RWPE2 (cell line): ENCODE measurements around the gene SRC.
A peak's percentile ranks its signal among the peaks of the same experiment; 100 is the strongest.

ENCODE experiments used
- ATAC-seq: fragments of 200-7000 bp; cut with Tn5 transposase; 3 replicates; pipeline ENCODE4 v1.9.1; 2021; ENCODE audit warnings: low read depth
- DNase-seq: peaks from one replicate; pipeline ENCODE4 v3.0.0-alpha.2; 2020; ENCODE audit warnings: low spot score
- H3K27ac ChIP-seq: fragments of 450-650 bp; 2 replicates; pipeline ENCODE4 v1.5.1; 2017; ENCODE audit warnings: mild to moderate bottlenecking; ENCODE audit not compliant: poor library complexity, severe bottlenecking
- H3K27me3 ChIP-seq: fragments of 250-450 bp; sonication (Bioruptor Pico); 2 replicates; pipeline ENCODE4 v1.5.1; 2021; ENCODE audit warnings: mild to moderate bottlenecking, moderate library complexity; ENCODE audit not compliant: insufficient read depth, poor library complexity, severe bottlenecking
- H3K36me3 ChIP-seq: fragments of 250-450 bp; sonication (Bioruptor Pico); 2 replicates; pipeline ENCODE4 v1.5.1; 2020; ENCODE audit warnings: low read depth, mild to moderate bottlenecking, moderate library complexity
- H3K4me1 ChIP-seq: fragments of 250-450 bp; sonication (Bioruptor Pico); 2 replicates; pipeline ENCODE4 v1.5.1; 2021; ENCODE audit warnings: mild to moderate bottlenecking, moderate library complexity; ENCODE audit not compliant: insufficient read depth, poor library complexity, severe bottlenecking
- H3K4me3 ChIP-seq: fragments of 250-450 bp; sonication (Bioruptor Pico); 2 replicates; pipeline ENCODE4 v1.5.1; 2021; ENCODE audit warnings: mild to moderate bottlenecking, moderate library complexity; ENCODE audit not compliant: severe bottlenecking
- H3K9me3 ChIP-seq: fragments of 250-450 bp; sonication (Bioruptor Pico); 2 replicates; pipeline ENCODE4 v1.5.1; 2021; ENCODE audit warnings: mild to moderate bottlenecking, moderate library complexity; ENCODE audit not compliant: severe bottlenecking
- TF ChIP-seq, protein P1 (sequence below): fragments of 450-650 bp; IDR thresholded peaks from one replicate; pipeline ENCODE4 v1.5.1; 2017; ENCODE audit warnings: mild to moderate bottlenecking, moderate library complexity; ENCODE audit not compliant: poor library complexity, severe bottlenecking

The SRC gene

DNA sequence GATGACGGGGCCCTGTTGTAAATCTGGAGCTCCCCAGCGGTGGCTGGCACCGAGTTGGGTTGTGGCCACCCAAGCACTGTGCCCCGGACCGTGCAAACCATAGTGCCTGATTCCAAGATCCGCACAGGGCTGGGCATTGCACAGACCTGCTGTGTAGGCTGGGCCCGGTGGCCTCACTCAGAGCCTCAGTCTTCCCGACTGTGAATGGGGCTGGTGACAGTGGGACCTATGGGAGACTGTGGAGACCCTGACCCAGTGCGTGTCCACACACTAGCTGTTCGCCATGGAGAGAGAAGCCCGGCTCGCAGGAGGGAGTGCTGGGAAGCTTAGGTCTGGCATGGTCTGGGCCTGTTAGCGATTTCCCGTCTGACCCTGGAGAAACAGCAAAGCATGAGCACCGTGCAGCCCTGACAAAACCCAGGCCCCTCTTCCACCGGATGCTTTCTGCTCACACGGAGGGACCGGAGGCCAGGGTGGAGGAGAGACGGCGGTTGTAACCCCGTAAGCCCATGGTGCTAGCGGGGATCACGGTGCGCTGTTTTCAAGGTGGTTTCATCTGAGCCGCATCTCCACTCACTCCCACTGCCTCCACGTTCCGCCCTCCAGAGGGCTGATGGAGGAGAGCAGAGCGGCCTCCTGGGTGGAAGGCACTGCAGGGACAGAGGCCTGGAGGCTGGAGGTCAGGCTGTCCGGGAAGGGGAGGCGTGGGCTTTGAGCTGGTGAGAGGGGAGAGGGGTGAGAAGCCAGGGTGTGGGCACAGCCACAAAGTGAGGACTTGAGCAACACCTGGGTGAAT is 52.2 kb downstream of the SRC start:
- Histone ChIP-seq H3K27ac (no peak overlapping the region), H3K36me3 (peaks cover 96% of the 10 kb centered on the region), H3K9me3 (no peaks in the 10 kb centered on the region), H3K4me3 (no peak overlapping the region), H3K27me3 (no peaks in the 10 kb centered on the region), H3K4me1 (peaks cover 14% of the 10 kb centered on the region)
- TF ChIP-seq, protein P1, sequence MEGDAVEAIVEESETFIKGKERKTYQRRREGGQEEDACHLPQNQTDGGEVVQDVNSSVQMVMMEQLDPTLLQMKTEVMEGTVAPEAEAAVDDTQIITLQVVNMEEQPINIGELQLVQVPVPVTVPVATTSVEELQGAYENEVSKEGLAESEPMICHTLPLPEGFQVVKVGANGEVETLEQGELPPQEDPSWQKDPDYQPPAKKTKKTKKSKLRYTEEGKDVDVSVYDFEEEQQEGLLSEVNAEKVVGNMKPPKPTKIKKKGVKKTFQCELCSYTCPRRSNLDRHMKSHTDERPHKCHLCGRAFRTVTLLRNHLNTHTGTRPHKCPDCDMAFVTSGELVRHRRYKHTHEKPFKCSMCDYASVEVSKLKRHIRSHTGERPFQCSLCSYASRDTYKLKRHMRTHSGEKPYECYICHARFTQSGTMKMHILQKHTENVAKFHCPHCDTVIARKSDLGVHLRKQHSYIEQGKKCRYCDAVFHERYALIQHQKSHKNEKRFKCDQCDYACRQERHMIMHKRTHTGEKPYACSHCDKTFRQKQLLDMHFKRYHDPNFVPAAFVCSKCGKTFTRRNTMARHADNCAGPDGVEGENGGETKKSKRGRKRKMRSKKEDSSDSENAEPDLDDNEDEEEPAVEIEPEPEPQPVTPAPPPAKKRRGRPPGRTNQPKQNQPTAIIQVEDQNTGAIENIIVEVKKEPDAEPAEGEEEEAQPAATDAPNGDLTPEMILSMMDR, result no peak
- ATAC-seq, result no peak
- no peak for DNase-seq

DNA sequence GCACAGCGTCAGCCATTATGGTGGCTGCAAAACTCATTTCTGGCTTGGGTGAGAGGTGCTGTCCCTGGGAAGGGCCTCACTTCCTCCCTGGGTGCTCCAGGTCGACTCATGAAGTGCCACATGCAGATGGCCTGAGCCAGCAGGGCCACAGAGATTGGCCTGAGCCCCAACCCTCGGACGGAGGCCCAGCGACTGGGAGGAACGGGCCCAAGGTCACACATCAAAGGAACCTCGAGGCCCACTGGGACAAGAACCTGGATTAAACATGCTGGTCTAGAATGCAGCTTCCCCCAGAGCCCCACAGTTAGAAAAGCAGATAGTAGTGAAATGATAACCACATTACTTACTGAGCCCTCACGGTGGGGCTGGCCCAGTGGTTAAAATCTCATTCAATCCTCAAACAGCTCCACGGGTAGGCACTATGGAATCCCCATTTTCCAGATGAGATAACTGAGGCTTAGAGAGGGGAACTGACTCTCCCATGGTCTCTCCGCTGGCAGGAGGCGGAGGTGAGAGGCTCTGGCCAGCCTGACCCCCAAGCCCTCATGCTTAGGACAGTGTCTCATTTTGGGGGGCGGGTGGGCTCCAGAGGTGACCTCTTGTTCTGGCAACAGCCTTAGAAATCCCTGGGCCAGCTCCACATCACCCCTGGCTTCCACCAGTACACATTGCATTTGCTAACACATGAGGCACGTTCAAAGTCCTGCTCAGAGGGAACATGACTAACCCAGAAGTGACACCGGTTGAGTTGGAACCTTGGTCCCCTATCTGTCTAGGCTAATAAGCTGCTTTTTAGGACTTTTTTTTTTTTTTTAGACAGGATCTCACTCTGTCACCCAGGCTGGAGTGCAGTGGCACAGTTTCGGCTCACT is 53.0 kb downstream of the SRC start:
- H3K4me3 ChIP-seq, result no peak overlapping the region
- H3K27ac ChIP-seq, result no peak overlapping the region
- H3K36me3 ChIP-seq, result peaks cover 94% of the 10 kb centered on the region
- no peaks in the 10 kb centered on the region for H3K9me3 ChIP-seq
- DNase-seq, result no peak
- no peak for ATAC-seq
- peaks cover 13% of the 10 kb centered on the region for H3K4me1 ChIP-seq
- TF ChIP-seq, protein P1, result peak; percentile 27
- H3K27me3 ChIP-seq, result no peaks in the 10 kb centered on the region

DNA sequence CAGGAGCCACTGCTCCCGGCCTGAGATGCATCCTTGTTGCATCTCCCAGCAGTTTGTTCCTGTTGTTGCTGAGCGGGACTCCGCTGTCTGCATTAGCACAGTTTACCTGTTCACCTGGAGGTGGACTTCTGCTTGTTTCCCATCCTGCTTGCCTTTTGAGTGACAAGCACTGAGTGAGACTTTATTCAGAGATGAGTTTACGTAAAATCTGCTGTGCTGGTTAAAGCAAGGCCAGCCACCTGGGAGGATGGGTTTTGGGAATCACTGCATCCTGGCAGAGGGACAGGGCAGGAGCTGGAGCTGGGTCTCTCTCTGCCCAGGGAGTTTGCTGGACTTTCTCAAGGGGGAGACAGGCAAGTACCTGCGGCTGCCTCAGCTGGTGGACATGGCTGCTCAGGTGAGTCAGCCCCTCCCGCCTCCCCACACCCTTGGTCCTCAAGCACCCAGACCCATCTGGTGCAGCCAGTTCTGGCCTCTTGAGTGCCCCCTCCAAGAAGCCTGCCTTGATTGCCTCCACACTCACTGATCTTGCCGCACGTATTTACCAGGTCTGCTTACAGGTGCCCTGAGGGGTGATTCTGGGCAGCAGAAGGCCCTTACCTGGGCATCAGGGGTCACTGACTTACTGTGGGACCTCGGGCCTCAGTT is 55.5 kb downstream of the SRC start:
- TF ChIP-seq, protein P1, result no peak
- H3K27me3 ChIP-seq, result no peaks in the 10 kb centered on the region
- H3K36me3 ChIP-seq, result peaks cover 72% of the 10 kb centered on the region

DNA sequence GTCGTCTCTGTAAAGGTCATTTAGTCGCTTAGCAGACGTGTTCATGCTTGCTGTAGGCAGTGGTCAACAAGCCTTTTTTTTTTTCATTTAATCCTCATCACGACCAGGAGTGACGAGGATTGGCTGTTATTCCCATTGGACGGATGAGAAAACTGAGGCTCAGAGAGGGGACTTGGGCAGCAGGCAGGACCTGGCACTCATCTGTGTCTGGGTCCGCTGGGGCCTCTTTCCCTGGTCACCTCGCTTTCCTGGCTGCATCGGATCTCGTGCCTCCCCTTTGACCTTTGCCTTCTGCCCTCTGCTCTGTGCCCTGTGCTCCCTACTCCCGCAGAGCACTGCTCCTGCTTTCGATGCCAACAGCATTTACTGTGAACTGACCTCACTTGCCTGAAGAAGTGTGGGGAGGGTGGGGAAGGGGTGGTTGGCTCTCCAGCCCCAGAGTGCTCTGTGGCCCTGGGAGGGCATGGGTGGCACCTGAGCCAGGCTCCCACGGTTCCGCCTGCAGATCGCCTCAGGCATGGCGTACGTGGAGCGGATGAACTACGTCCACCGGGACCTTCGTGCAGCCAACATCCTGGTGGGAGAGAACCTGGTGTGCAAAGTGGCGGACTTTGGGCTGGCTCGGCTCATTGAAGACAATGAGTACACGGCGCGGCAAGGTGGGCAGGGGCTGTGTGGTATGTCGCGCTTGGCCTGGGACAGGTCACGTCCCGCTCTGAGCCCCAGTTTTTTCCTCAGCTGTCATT is 56.2 kb downstream of the SRC start:
- Histone ChIP-seq H3K27ac (no peak overlapping the region), H3K4me3 (no peak overlapping the region), H3K4me1 (no peaks in the 10 kb centered on the region), H3K9me3 (no peaks in the 10 kb centered on the region), H3K27me3 (no peaks in the 10 kb centered on the region), H3K36me3 (peaks cover 65% of the 10 kb centered on the region)
- ATAC-seq (no peak), DNase-seq (no peak)
- TF ChIP-seq, protein P1, result no peak

More for the DNA sequence above, 55.5 kb downstream of the SRC start:
- Histone ChIP-seq H3K4me3 (no peak overlapping the region), H3K27ac (no peak overlapping the region), H3K9me3 (no peaks in the 10 kb centered on the region), H3K4me1 (no peaks in the 10 kb centered on the region)
- ATAC-seq (no peak), DNase-seq (no peak)
